PC-3 (cell line): ENCODE results near the gene ATF6.

Source experiments
- EZH2 ChIP-seq: fragments of 300-600 bp; sonication (generic); IDR thresholded peaks from one replicate; pipeline ENCODE4 v1.6.1; 2017; ENCODE audit warnings: antibody characterized with exemption, mild to moderate bottlenecking, low read length; ENCODE audit not compliant: unreplicated experiment
- EZH2phosphoT487 ChIP-seq: fragments of 300-600 bp; sonication (generic); IDR thresholded peaks from 2 replicates; pipeline ENCODE4 v1.6.1; 2018; ENCODE audit warnings: mild to moderate bottlenecking, antibody characterized with exemption, low read length, borderline replicate concordance
- TF ChIP-seq, protein P1 (sequence below): fragments of 300-600 bp; sonication (generic); conservative IDR thresholded peaks from 2 replicates; pipeline ENCODE4 v1.5.1; 2017; ENCODE audit warnings: antibody characterized with exemption, low read depth, mild to moderate bottlenecking, low read length

DNA sequence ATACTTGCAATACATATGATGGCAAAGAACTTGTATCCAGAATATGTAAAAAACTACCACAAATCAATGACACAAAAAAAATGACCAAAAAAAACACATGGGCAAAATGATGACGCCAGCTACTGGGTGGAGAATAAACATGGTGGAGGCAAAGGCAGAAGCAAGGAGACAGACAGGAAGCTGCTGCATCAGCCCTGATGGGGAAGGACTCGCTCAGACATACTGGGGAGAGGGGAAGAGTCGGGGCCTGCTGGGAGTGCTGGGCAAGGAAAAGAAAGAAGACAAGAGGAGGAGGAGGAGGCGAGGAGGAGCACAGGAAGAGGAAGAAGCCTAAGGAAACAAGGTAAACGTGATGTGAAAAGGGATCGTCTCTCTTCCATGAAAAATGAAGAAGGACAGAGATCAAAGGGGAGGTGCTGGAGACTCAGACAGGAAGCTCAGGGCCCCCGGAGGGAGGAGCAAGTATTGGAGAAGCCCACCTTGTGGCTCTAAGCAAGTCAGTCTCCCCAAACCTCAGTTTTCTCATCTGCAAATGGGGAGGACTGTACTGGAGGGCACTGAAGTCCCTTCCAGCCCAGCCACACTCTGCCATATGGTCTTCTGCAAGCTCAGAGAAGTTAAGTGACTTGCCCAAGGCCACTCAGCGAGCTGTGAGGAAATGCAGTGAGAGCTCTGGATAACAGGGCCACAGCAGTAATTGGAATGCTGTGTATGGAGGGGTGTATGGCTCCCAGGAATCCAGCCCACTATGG is 233.4 kb downstream of the ATF6 start:
- TF ChIP-seq, protein P1, sequence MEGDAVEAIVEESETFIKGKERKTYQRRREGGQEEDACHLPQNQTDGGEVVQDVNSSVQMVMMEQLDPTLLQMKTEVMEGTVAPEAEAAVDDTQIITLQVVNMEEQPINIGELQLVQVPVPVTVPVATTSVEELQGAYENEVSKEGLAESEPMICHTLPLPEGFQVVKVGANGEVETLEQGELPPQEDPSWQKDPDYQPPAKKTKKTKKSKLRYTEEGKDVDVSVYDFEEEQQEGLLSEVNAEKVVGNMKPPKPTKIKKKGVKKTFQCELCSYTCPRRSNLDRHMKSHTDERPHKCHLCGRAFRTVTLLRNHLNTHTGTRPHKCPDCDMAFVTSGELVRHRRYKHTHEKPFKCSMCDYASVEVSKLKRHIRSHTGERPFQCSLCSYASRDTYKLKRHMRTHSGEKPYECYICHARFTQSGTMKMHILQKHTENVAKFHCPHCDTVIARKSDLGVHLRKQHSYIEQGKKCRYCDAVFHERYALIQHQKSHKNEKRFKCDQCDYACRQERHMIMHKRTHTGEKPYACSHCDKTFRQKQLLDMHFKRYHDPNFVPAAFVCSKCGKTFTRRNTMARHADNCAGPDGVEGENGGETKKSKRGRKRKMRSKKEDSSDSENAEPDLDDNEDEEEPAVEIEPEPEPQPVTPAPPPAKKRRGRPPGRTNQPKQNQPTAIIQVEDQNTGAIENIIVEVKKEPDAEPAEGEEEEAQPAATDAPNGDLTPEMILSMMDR: no peak
- TF ChIP-seq EZH2: no peak
- TF ChIP-seq EZH2phosphoT487: no peak
